Measurements from ENCODE around the gene LRSAM1. TPM values are rescaled to one million over a fixed set of nuclear protein-coding genes. Genes with fewer than 3 reads are reported as not detected.

LRSAM1 gene
- total and polyA plus RNA-seq, 2 donors from 2014 or later = 15.8 to 24.6 TPM

DNA sequence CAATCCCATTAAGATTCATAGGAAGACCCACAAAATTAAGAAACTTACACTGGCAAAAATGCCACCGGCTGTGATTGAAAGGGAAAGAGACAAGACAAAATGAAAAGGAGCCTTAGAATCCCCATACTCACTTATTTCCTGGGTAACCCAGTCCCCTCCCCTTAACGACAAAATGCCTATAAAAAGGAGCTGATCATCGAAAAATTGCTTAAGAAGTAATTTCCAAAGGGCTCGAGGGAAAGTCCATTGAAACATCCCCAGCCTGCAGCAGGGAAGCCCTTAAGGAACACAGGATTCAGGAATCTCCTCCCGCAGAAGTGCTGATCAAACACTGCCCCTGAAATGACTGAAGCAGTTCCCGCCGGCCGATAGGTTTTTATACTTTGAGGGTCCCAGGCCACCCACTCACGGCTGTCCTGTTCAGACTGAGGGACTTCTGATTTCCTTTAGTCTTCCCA, 27.8 kb upstream of the LRSAM1 start:
- Histone ChIP-seq H3K9me3 (ENCODE audit: control insufficient read depth in 2 of 3, insufficient read depth in 1 of 3, low read length in 3 of 3) (no peaks in the 10 kb centered on the region), H3K9ac (ENCODE audit: low read length in 3 of 3) (peak overlapping the region; percentile 81 to 93 (median 86)), H3K4me1 (ENCODE audit: control insufficient read depth in 2 of 3, insufficient read depth in 2 of 3, low read depth in 1 of 3, low read length in 3 of 3) (peaks cover 0 to 17% (median 15%) of the 10 kb centered on the region in 3 donors), H3K27ac (ENCODE audit: low read depth in 2 of 2, low read length in 2 of 2) (peak overlapping the region; percentile 84 to 88), H3K36me3 (ENCODE audit: control insufficient read depth in 2 of 3, insufficient read depth in 3 of 3, low read length in 3 of 3) (peaks cover 0 to 1% (median 0%) of the 10 kb centered on the region in 3 donors), H3K27me3 (ENCODE audit: control insufficient read depth, insufficient read depth, low read length) (no peaks in the 10 kb centered on the region), H3K4me3 (ENCODE audit: low read length in 3 of 3) (peak overlapping the region; percentile 86 to 97 (median 91))
- TF ChIP-seq, protein P1, sequence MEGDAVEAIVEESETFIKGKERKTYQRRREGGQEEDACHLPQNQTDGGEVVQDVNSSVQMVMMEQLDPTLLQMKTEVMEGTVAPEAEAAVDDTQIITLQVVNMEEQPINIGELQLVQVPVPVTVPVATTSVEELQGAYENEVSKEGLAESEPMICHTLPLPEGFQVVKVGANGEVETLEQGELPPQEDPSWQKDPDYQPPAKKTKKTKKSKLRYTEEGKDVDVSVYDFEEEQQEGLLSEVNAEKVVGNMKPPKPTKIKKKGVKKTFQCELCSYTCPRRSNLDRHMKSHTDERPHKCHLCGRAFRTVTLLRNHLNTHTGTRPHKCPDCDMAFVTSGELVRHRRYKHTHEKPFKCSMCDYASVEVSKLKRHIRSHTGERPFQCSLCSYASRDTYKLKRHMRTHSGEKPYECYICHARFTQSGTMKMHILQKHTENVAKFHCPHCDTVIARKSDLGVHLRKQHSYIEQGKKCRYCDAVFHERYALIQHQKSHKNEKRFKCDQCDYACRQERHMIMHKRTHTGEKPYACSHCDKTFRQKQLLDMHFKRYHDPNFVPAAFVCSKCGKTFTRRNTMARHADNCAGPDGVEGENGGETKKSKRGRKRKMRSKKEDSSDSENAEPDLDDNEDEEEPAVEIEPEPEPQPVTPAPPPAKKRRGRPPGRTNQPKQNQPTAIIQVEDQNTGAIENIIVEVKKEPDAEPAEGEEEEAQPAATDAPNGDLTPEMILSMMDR (IDR thresholded peaks at IDR 0.05; ENCODE audit: borderline replicate concordance, extremely low read depth, insufficient read depth) = no peak
- FAIRE-seq (no peak), DNase-seq (no peak)
- intact Hi-C loops (cut with DNase I) = no loop called here

- H3K4me1 ChIP-seq (ENCODE audit: control insufficient read depth in 2 of 3, insufficient read depth in 2 of 3, low read depth in 1 of 3, low read length in 3 of 3) = peaks cover 0 to 15% (median 15%) of the 10 kb centered on the region in 3 donors
- TF ChIP-seq, protein P1 (IDR thresholded peaks at IDR 0.05; ENCODE audit: borderline replicate concordance, extremely low read depth, insufficient read depth) = no peak
- peaks cover 0 to 2% (median 0%) of the 10 kb centered on the region in 3 donors for H3K36me3 ChIP-seq (ENCODE audit: control insufficient read depth in 2 of 3, insufficient read depth in 3 of 3, low read length in 3 of 3)
- peak within 1 kb of the TSS; percentile 81 to 93 (median 86) for H3K9ac ChIP-seq (ENCODE audit: low read length in 3 of 3)
- intact Hi-C loops (cut with DNase I) = no loop called here
- H3K27me3 ChIP-seq (ENCODE audit: control insufficient read depth, insufficient read depth, low read length) = no peaks in the 10 kb centered on the region
- H3K27ac ChIP-seq (ENCODE audit: low read depth in 2 of 2, low read length in 2 of 2) = peak within 1 kb of the TSS; percentile 84 to 88
- H3K4me3 ChIP-seq (ENCODE audit: low read length in 3 of 3) = peak within 1 kb of the TSS; percentile 86 to 97 (median 91)
- FAIRE-seq (no peak), DNase-seq (peak; percentile 94 to 97 (median 97))
- no peaks in the 10 kb centered on the region for H3K9me3 ChIP-seq (ENCODE audit: control insufficient read depth in 2 of 3, insufficient read depth in 1 of 3, low read length in 3 of 3)
Measured at GRCh38 chr9:127423934-127424675, 27.2 kb upstream of the LRSAM1 start, which contains the start of gene ZNF79. TSS of gene ZNF79 (plus strand) at chr9:127424382. CDS start at chr9:127424788, 406 bp downstream.

DNA sequence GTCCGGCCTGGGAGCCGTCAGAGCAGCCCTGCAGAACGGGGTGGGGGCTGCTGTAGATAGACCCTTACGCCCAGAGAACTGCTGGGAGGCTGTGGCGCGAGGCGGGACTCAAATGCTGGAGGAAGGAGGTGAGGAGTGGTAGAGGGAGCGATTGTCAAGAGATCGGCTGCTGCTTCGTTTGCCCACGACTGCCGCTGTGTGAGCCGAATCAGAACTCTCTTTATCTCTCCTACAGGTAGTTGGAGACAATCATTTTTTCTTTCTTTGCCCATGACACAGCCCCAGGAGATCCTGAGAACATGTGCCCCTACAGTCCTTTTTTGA, 26.7 kb upstream of the LRSAM1 start:
- peak overlapping the region; percentile 86 to 97 (median 91) for H3K4me3 ChIP-seq (ENCODE audit: low read length in 3 of 3)
- H3K4me1 ChIP-seq (ENCODE audit: control insufficient read depth in 2 of 3, insufficient read depth in 2 of 3, low read depth in 1 of 3, low read length in 3 of 3) = peaks cover 0 to 15% (median 15%) of the 10 kb centered on the region in 3 donors
- H3K36me3 ChIP-seq (ENCODE audit: control insufficient read depth in 2 of 3, insufficient read depth in 3 of 3, low read length in 3 of 3) = peaks cover 0 to 2% (median 0%) of the 10 kb centered on the region in 3 donors
- FAIRE-seq (no peak), DNase-seq (no peak)
- no peaks in the 10 kb centered on the region for H3K9me3 ChIP-seq (ENCODE audit: control insufficient read depth in 2 of 3, insufficient read depth in 1 of 3, low read length in 3 of 3)
- peak overlapping the region; percentile 84 to 88 for H3K27ac ChIP-seq (ENCODE audit: low read depth in 2 of 2, low read length in 2 of 2)
- peak overlapping the region; percentile 74 to 93 (median 86) for H3K9ac ChIP-seq (ENCODE audit: low read length in 3 of 3)
- no peaks in the 10 kb centered on the region for H3K27me3 ChIP-seq (ENCODE audit: control insufficient read depth, insufficient read depth, low read length)
- intact Hi-C loops (cut with DNase I) = no loop called here
- TF ChIP-seq, protein P1 (IDR thresholded peaks at IDR 0.05; ENCODE audit: borderline replicate concordance, extremely low read depth, insufficient read depth) = no peak

Data from kidney (tissue), 14 donors.